Osteocyte (in vitro differentiated cells): ENCODE results near the gene ASB8. TPM values are rescaled to one million over a fixed set of nuclear protein-coding genes. Genes with fewer than 3 reads are reported as not detected.
"Not testable (repeated sequence)": the region's sequence is repeated elsewhere in the genome, so short reads cannot be mapped to it uniquely, and the experiment has no call there.

Experiments
- DNase-seq: peaks from one replicate; pipeline ENCODE4 v3.0.0; 2021; ENCODE audit warnings: mixed read lengths; ENCODE audit not compliant: unreplicated experiment; ENCODE audit errors: extremely low spot score
- H3K27ac Mint-ChIP-seq: one replicate; pipeline ENCODE4 v1.8.0; 2021; ENCODE audit warnings: mild to moderate bottlenecking, mixed read lengths; ENCODE audit not compliant: unreplicated experiment
- H3K27me3 Mint-ChIP-seq: one replicate; pipeline ENCODE4 v1.8.0; 2021; ENCODE audit warnings: mixed read lengths; ENCODE audit not compliant: unreplicated experiment
- H3K36me3 Mint-ChIP-seq: one replicate; pipeline ENCODE4 v1.8.0; 2021; ENCODE audit warnings: mixed read lengths; ENCODE audit not compliant: unreplicated experiment
- H3K4me1 Mint-ChIP-seq: one replicate; pipeline ENCODE4 v1.8.0; 2021; ENCODE audit warnings: mixed read lengths; ENCODE audit not compliant: unreplicated experiment
- H3K4me3 Mint-ChIP-seq: one replicate; pipeline ENCODE4 v1.8.0; 2021; ENCODE audit warnings: mild to moderate bottlenecking, moderate library complexity, mixed read lengths; ENCODE audit not compliant: unreplicated experiment
- H3K9me3 Mint-ChIP-seq: one replicate; pipeline ENCODE4 v1.8.0; 2021; ENCODE audit warnings: mixed read lengths; ENCODE audit not compliant: unreplicated experiment
- CTCF ChIP-seq: fragments of 200-600 bp; sonication (generic); IDR thresholded peaks from 2 replicates; pipeline ENCODE4 v1.5.0; 2021; ENCODE audit warnings: antibody characterized with exemption, mild to moderate bottlenecking, moderate library complexity
- total RNA-seq: library from RNA; stranded (reverse); gene quantifications from 2 replicates; pipeline ENCODE4 v1.2.1, GENCODE V29; 2021

The ASB8 gene
- total RNA-seq, 1 donor from 2014 or later, result 34.4 TPM

- H3K4me1 Mint-ChIP-seq, result peaks cover 2% of the 10 kb centered on the region
- H3K9me3 Mint-ChIP-seq, result no peaks in the 10 kb centered on the region
- H3K4me3 Mint-ChIP-seq, result no peak overlapping the region
- peaks cover 57% of the 10 kb centered on the region for H3K36me3 Mint-ChIP-seq
- no peak for TF ChIP-seq CTCF
- H3K27ac Mint-ChIP-seq, result no peak overlapping the region
- DNase-seq, result no peak
- no peaks in the 10 kb centered on the region for H3K27me3 Mint-ChIP-seq
Measured at GRCh38 chr12:48129376-48129775, 27.9 kb downstream of the ASB8 start.

GRCh38 chr12:48128800-48129199 lies 28.5 kb downstream of the ASB8 start:
- DNase-seq, result no peak
- Mint-ChIP-seq H3K27me3 (no peaks in the 10 kb centered on the region), H3K9me3 (no peaks in the 10 kb centered on the region)

GRCh38 chr12:48126953-48127630 lies 30.2 kb downstream of the ASB8 start:
- no peak for DNase-seq
- Mint-ChIP-seq H3K9me3 (no peaks in the 10 kb centered on the region), H3K4me1 (peaks cover 7% of the 10 kb centered on the region), H3K36me3 (peaks cover 55% of the 10 kb centered on the region), H3K27me3 (no peaks in the 10 kb centered on the region), H3K27ac (no peak overlapping the region), H3K4me3 (no peak overlapping the region)
- TF ChIP-seq CTCF, result no peak

More at GRCh38 chr12:48128800-48129199, 28.5 kb downstream of the ASB8 start:
- Mint-ChIP-seq H3K4me3 (no peak overlapping the region), H3K27ac (no peak overlapping the region), H3K4me1 (peaks cover 5% of the 10 kb centered on the region), H3K36me3 (peaks cover 55% of the 10 kb centered on the region)
- TF ChIP-seq CTCF, result no peak

- no peaks in the 10 kb centered on the region for H3K9me3 Mint-ChIP-seq
- peaks cover 9% of the 10 kb centered on the region for H3K4me1 Mint-ChIP-seq
- no peak for TF ChIP-seq CTCF
- H3K27me3 Mint-ChIP-seq, result no peaks in the 10 kb centered on the region
- DNase-seq, result no peak
- no peak overlapping the region for H3K27ac Mint-ChIP-seq
- H3K4me3 Mint-ChIP-seq, result no peak overlapping the region
- peaks cover 47% of the 10 kb centered on the region for H3K36me3 Mint-ChIP-seq
Measured at GRCh38 chr12:48125985-48126384, 31.3 kb downstream of the ASB8 start.

GRCh38 chr12:48125542-48125941 lies 31.8 kb downstream of the ASB8 start:
- not testable (repeated sequence) for H3K4me3 Mint-ChIP-seq, H3K9me3 Mint-ChIP-seq, H3K4me1 Mint-ChIP-seq, H3K27me3 Mint-ChIP-seq, DNase-seq, H3K27ac Mint-ChIP-seq
- peaks cover 43% of the 10 kb centered on the region for H3K36me3 Mint-ChIP-seq

- no peaks in the 10 kb centered on the region for H3K9me3 Mint-ChIP-seq
- no peak for TF ChIP-seq CTCF
- DNase-seq, result no peak
- H3K36me3 Mint-ChIP-seq, result peaks cover 30% of the 10 kb centered on the region
- peaks cover 24% of the 10 kb centered on the region for H3K4me1 Mint-ChIP-seq
- no peaks in the 10 kb centered on the region for H3K27me3 Mint-ChIP-seq
- no peak overlapping the region for H3K4me3 Mint-ChIP-seq
- H3K27ac Mint-ChIP-seq, result no peak overlapping the region
Measured at GRCh38 chr12:48123169-48123568, 34.1 kb downstream of the ASB8 start.
